ENCODE results near the gene RTN4RL2. TPM values are rescaled to one million over a fixed set of nuclear protein-coding genes. Genes with fewer than 3 reads are reported as not detected.

Gene RTN4RL2
- total RNA-seq, 2 experiments from 2014 or later, result 0.23 to 0.36 TPM

GRCh38 chr11:57474017-57474802 lies 13.9 kb downstream of the RTN4RL2 start:
- ChIA-PET CTCF (interaction anchor here (0.8 to 4.2 kb wide), 9 partner anchors 8 to 128 kb away, joined by 3 to 35 read pairs (median 5); partner anchors contain the start of genes RTN4RL2 and TIMM10), POLR2A (interaction anchor here (0.7 to 1.2 kb wide), 2 partner anchors 49 to 73 kb away, joined by 3 read pairs; no protein-coding TSS in a partner anchor)

- CTCF ChIA-PET, result interaction anchor here (0.8 to 4.2 kb wide), 8 partner anchors 9 to 129 kb away, joined by 3 to 35 read pairs (median 4); partner anchors contain the start of genes RTN4RL2 and TIMM10
- POLR2A ChIA-PET, result interaction anchor here (0.7 to 1.2 kb wide), 2 partner anchors 50 to 74 kb away, joined by 3 read pairs; no protein-coding TSS in a partner anchor
Measured at GRCh38 chr11:57474803-57475115, 14.4 kb downstream of the RTN4RL2 start.

GRCh38 chr11:57475191-57475590 lies 14.9 kb downstream of the RTN4RL2 start:
- ChIA-PET CTCF (interaction anchor here (0.8 to 4.2 kb wide), 7 partner anchors 9 to 129 kb away, joined by 3 to 35 read pairs (median 5); partner anchors contain the start of genes RTN4RL2 and TIMM10), POLR2A (interaction anchor here (0.7 to 1.2 kb wide), 2 partner anchors 50 to 74 kb away, joined by 3 read pairs; no protein-coding TSS in a partner anchor)

GRCh38 chr11:57475671-57476046 lies 15.3 kb downstream of the RTN4RL2 start:
- POLR2A ChIA-PET, result no interaction called here
- CTCF ChIA-PET, result interaction anchor here (2.2 to 9.4 kb wide), 4 partner anchors 15 to 141 kb away, joined by 6 to 171 read pairs (median 22); partner anchors contain the start of genes RTN4RL2, SLC43A1 and SSRP1

- CTCF ChIA-PET, result interaction anchor here (0.6 to 9.4 kb wide), 8 partner anchors 15 to 168 kb away, joined by 3 to 171 read pairs (median 5); partner anchors contain the start of genes RTN4RL2, SLC43A1 and SSRP1
- POLR2A ChIA-PET, result interaction anchor here (0.6 to 0.9 kb wide), 2 partner anchors 87 to 151 kb away, joined by 3 to 4 read pairs; partner anchors contain the start of gene TNKS1BP1
Measured at GRCh38 chr11:57476047-57476756, 15.9 kb downstream of the RTN4RL2 start.

GRCh38 chr11:57476757-57477506 lies 16.6 kb downstream of the RTN4RL2 start:
- POLR2A ChIA-PET, result interaction anchor here (0.6 to 0.9 kb wide), 2 partner anchors 86 to 152 kb away, joined by 3 to 4 read pairs; partner anchors contain the start of gene TNKS1BP1
- CTCF ChIA-PET, result interaction anchor here (0.6 to 9.4 kb wide), 8 partner anchors 16 to 167 kb away, joined by 3 to 171 read pairs (median 5); partner anchors contain the start of genes RTN4RL2, SLC43A1 and SSRP1

GRCh38 chr11:57477507-57478189 lies 17.3 kb downstream of the RTN4RL2 start:
- CTCF ChIA-PET, result interaction anchor here (0.6 to 9.4 kb wide), 8 partner anchors 15 to 143 kb away, joined by 3 to 171 read pairs (median 6); partner anchors contain the start of genes RTN4RL2, SLC43A1 and SSRP1
- POLR2A ChIA-PET, result no interaction called here

GRCh38 chr11:57479021-57479663 lies 18.8 kb downstream of the RTN4RL2 start:
- ChIA-PET CTCF (interaction anchor here (1.3 to 9.4 kb wide), 5 partner anchors 13 to 165 kb away, joined by 3 to 171 read pairs (median 5); partner anchors contain the start of genes RTN4RL2 and TIMM10), POLR2A (no interaction called here)

GRCh38 chr11:57479911-57480310 lies 19.6 kb downstream of the RTN4RL2 start:
- ChIA-PET CTCF (interaction anchor here (1.1 to 9.4 kb wide), 5 partner anchors 13 to 165 kb away, joined by 4 to 171 read pairs (median 5); partner anchors contain the start of gene RTN4RL2), POLR2A (no interaction called here)

GRCh38 chr11:57480409-57481137 lies 20.2 kb downstream of the RTN4RL2 start:
- ChIA-PET POLR2A (no interaction called here), CTCF (interaction anchor here (0.9 to 9.4 kb wide), 8 partner anchors 12 to 135 kb away, joined by 3 to 171 read pairs (median 4); partner anchors contain the start of gene RTN4RL2)

GRCh38 chr11:57481315-57481714 lies 21.0 kb downstream of the RTN4RL2 start:
- ChIA-PET POLR2A (no interaction called here), CTCF (interaction anchor here (0.9 to 9.4 kb wide), 7 partner anchors 11 to 136 kb away, joined by 3 to 171 read pairs (median 4); partner anchors contain the start of gene RTN4RL2)

- POLR2A ChIA-PET, result interaction anchor here (0.7 kb wide), 1 partner anchor 33 kb away, joined by 3 read pairs; no protein-coding TSS in a partner anchor
- CTCF ChIA-PET, result interaction anchor here (0.8 to 9.4 kb wide), 7 partner anchors 10 to 141 kb away, joined by 3 to 171 read pairs (median 6); partner anchors contain the start of gene RTN4RL2
Measured at GRCh38 chr11:57481915-57482781, 21.8 kb downstream of the RTN4RL2 start.

GRCh38 chr11:57482782-57483561 lies 22.6 kb downstream of the RTN4RL2 start:
- ChIA-PET CTCF (interaction anchor here (0.8 to 9.4 kb wide), 9 partner anchors 10 to 142 kb away, joined by 3 to 171 read pairs (median 6); partner anchors contain the start of gene RTN4RL2), POLR2A (interaction anchor here (0.7 kb wide), 1 partner anchor 32 kb away, joined by 3 read pairs; no protein-coding TSS in a partner anchor)

- ChIA-PET POLR2A (no interaction called here), CTCF (interaction anchor here (0.8 to 9.4 kb wide), 9 partner anchors 9 to 148 kb away, joined by 3 to 171 read pairs (median 6); partner anchors contain the start of genes RTN4RL2 and SSRP1)
Measured at GRCh38 chr11:57483562-57483918, 23.2 kb downstream of the RTN4RL2 start.

Measured in activated CD8-positive, alpha-beta memory T cell treated with anti-CD3 and anti-CD28 coated beads for 36 hours (primary cell).